Mesenchymal stem cell (in vitro differentiated cells and primary cell): ENCODE measurements around the gene CXXC5.

Experiments
- DNase-seq: peaks from one replicate; pipeline ENCODE4 v3.0.0-alpha.2; 2013
- H2AFZ ChIP-seq: one replicate; pipeline ENCODE4 v1.6.1; 2013; ENCODE audit warnings: low read depth, mild to moderate bottlenecking, control low read depth, inconsistent platforms, low read length, moderate library complexity
- H2AK5ac ChIP-seq: 2 replicates; pipeline ENCODE4 v1.6.1; 2013; ENCODE audit warnings: low read length, moderate library complexity, mild to moderate bottlenecking, inconsistent platforms; ENCODE audit not compliant: severe bottlenecking
- H2BK120ac ChIP-seq: one replicate; pipeline ENCODE4 v1.6.1; 2013; ENCODE audit warnings: low read depth, mild to moderate bottlenecking, inconsistent platforms, low read length, moderate library complexity
- H2BK12ac ChIP-seq, 2 experiments: one replicate each; pipeline ENCODE4 v1.6.1; 2013; ENCODE audit warnings: inconsistent platforms in 2 of 2, low read length in 2 of 2, mild to moderate bottlenecking in 2 of 2, moderate library complexity in 2 of 2, control low read depth in 1 of 2
- H2BK15ac ChIP-seq: one replicate; pipeline ENCODE4 v1.6.1; 2013; ENCODE audit warnings: mild to moderate bottlenecking, low read depth, inconsistent platforms; ENCODE audit not compliant: poor library complexity, severe bottlenecking
- H2BK5ac ChIP-seq: 2 replicates; pipeline ENCODE4 v1.6.1; 2013; ENCODE audit warnings: low read depth, mild to moderate bottlenecking, low read length, control low read depth, inconsistent platforms; ENCODE audit not compliant: poor library complexity, severe bottlenecking
- H3K14ac ChIP-seq, 2 experiments: one replicate each; pipeline ENCODE4 v1.6.1; 2013; ENCODE audit warnings: inconsistent platforms in 2 of 2, low read length in 2 of 2, control low read depth in 1 of 2, mild to moderate bottlenecking in 1 of 2, moderate library complexity in 1 of 2
- H3K18ac ChIP-seq, 2 experiments: one replicate each; pipeline ENCODE4 v1.6.1; 2013; ENCODE audit warnings: inconsistent platforms in 2 of 2, low read length in 2 of 2, control low read depth in 1 of 2, low read depth in 1 of 2, mild to moderate bottlenecking in 1 of 2
- H3K23ac ChIP-seq, 2 experiments: one replicate each; pipeline ENCODE4 v1.6.1; 2013; ENCODE audit warnings: inconsistent platforms in 2 of 2, low read length in 2 of 2, mild to moderate bottlenecking in 2 of 2, moderate library complexity in 2 of 2, control low read depth in 1 of 2
- H3K27ac ChIP-seq: 2 replicates; pipeline ENCODE4 v1.5.1; 2013; ENCODE audit warnings: mild to moderate bottlenecking, moderate library complexity, low read length, control low read depth, inconsistent platforms; ENCODE audit not compliant: poor library complexity, severe bottlenecking
- H3K27me3 ChIP-seq, 2 experiments: 2 replicates each; pipeline versions ENCODE4 v1.6.1 to v1.7.0; 2013; ENCODE audit warnings: low read length in 2 of 2, mild to moderate bottlenecking in 2 of 2, moderate library complexity in 2 of 2, control low read depth in 1 of 2, inconsistent platforms in 1 of 2; ENCODE audit not compliant: control insufficient read depth in 1 of 2, insufficient read depth in 1 of 2
- H3K36me3 ChIP-seq, 2 experiments: 2 replicates each; pipeline versions ENCODE4 v1.6.1 to v1.7.0; 2013; ENCODE audit warnings: low read length in 2 of 2, control low read depth in 1 of 2, inconsistent platforms in 1 of 2, low read depth in 1 of 2, mild to moderate bottlenecking in 1 of 2; ENCODE audit not compliant: insufficient read depth in 2 of 2, control insufficient read depth in 1 of 2
- H3K4ac ChIP-seq, 2 experiments: one replicate each; pipeline ENCODE4 v1.6.1; 2013; ENCODE audit warnings: inconsistent platforms in 2 of 2, low read length in 2 of 2, mild to moderate bottlenecking in 2 of 2, moderate library complexity in 2 of 2, control low read depth in 1 of 2, low read depth in 1 of 2
- H3K4me1 ChIP-seq: 2 replicates; pipeline ENCODE4 v1.6.1; 2013; ENCODE audit warnings: low read depth, low read length, control low read depth; ENCODE audit not compliant: control insufficient read depth, insufficient read depth
- H3K4me2 ChIP-seq: 2 replicates; pipeline ENCODE4 v1.6.1; 2013; ENCODE audit warnings: low read length, mild to moderate bottlenecking, inconsistent platforms; ENCODE audit not compliant: poor library complexity, severe bottlenecking
- H3K4me3 ChIP-seq, 2 experiments: 2 replicates each; pipeline versions ENCODE4 v1.5.1 to v1.7.0; 2013; ENCODE audit warnings: low read length in 2 of 2, mild to moderate bottlenecking in 2 of 2, control low read depth in 1 of 2, low read depth in 1 of 2; ENCODE audit not compliant: insufficient read depth in 1 of 2
- H3K79me1 ChIP-seq: replicated peaks from 2 replicates; pipeline ENCODE4 v1.6.1; 2013; ENCODE audit warnings: mild to moderate bottlenecking, control low read depth, low read length, inconsistent platforms; ENCODE audit not compliant: poor library complexity, severe bottlenecking
- H3K9ac ChIP-seq: 2 replicates; pipeline ENCODE4 v1.7.0; 2013; ENCODE audit warnings: mild to moderate bottlenecking, low read length, moderate library complexity
- H3K9me3 ChIP-seq: 2 replicates; pipeline ENCODE4 v1.7.0; 2013; ENCODE audit warnings: mild to moderate bottlenecking, low read length; ENCODE audit not compliant: control insufficient read depth
- H4K8ac ChIP-seq: one replicate; pipeline ENCODE4 v1.6.1; 2013; ENCODE audit warnings: inconsistent platforms, mild to moderate bottlenecking, low read length, moderate library complexity
- H4K91ac ChIP-seq: one replicate; pipeline ENCODE4 v1.6.1; 2013; ENCODE audit warnings: mild to moderate bottlenecking, low read length, inconsistent platforms
- WGBS: methylation state at CpG from one replicate; pipeline ENCODE4 v1.1.7; 2013; ENCODE audit warnings: mixed read lengths; 5-methylcytosine and 5-hydroxymethylcytosine counted together

The CXXC5 gene

GRCh38 chr5:139634028-139634325 is 14.2 kb upstream of the CXXC5 start:
- Histone ChIP-seq H4K8ac (no peak overlapping the region), H3K14ac (no peak overlapping the region), H3K4me2 (no peak overlapping the region), H2BK120ac (no peak overlapping the region), H3K4me3 (no peak overlapping the region), H2AK5ac (no peak overlapping the region), H2AFZ (no peak overlapping the region), H3K4ac (no peak overlapping the region), H3K27ac (no peak overlapping the region), H3K9me3 (no peaks in the 10 kb centered on the region), H4K91ac (no peak overlapping the region), H3K27me3 (no peaks in the 10 kb centered on the region), H3K9ac (no peak overlapping the region), H2BK12ac (no peak overlapping the region), H3K79me1 (peaks cover 14% of the 10 kb centered on the region), H3K4me1 (peaks cover 39% of the 10 kb centered on the region), H2BK5ac (no peak overlapping the region), H3K36me3 (peaks cover 8 to 28% of the 10 kb centered on the region in 2 experiments), H3K18ac (no peak overlapping the region), H3K23ac (no peak overlapping the region), H2BK15ac (no peak overlapping the region)
- 99% methylated on average over 2 of the region's 2 CpGs for WGBS
- DNase-seq: no peak

GRCh38 chr5:139634541-139634940 is 13.6 kb upstream of the CXXC5 start:
- Histone ChIP-seq H3K4me1 (peaks cover 43% of the 10 kb centered on the region), H3K14ac (no peak overlapping the region), H3K4ac (peak overlapping the region in 1 of 2 experiments; percentile 2), H2BK12ac (no peak overlapping the region), H3K18ac (no peak overlapping the region), H3K9me3 (no peaks in the 10 kb centered on the region), H3K79me1 (peaks cover 14% of the 10 kb centered on the region), H2AFZ (no peak overlapping the region), H4K91ac (no peak overlapping the region), H3K4me2 (no peak overlapping the region), H2AK5ac (peak overlapping the region; percentile 45), H3K4me3 (no peak overlapping the region), H4K8ac (no peak overlapping the region), H3K9ac (peak overlapping the region; percentile 15), H2BK120ac (no peak overlapping the region), H3K23ac (no peak overlapping the region), H3K27ac (no peak overlapping the region), H3K27me3 (no peaks in the 10 kb centered on the region), H2BK5ac (no peak overlapping the region), H3K36me3 (peaks cover 8 to 23% of the 10 kb centered on the region in 2 experiments), H2BK15ac (no peak overlapping the region)
- no peak for DNase-seq
- WGBS: 68% methylated on average over 3 of the region's 3 CpGs

- peak overlapping the region in 1 of 2 experiments; percentile 81 for H3K14ac ChIP-seq
- H2BK5ac ChIP-seq: no peak overlapping the region
- peak overlapping the region; percentile 80 for H4K91ac ChIP-seq
- H3K9ac ChIP-seq: peak overlapping the region; percentile 15
- H2AFZ ChIP-seq: no peak overlapping the region
- peak overlapping the region; percentile 50 for H3K27ac ChIP-seq
- peak overlapping the region; percentile 59 for H4K8ac ChIP-seq
- peak overlapping the region in 1 of 2 experiments; percentile 6 for H3K23ac ChIP-seq
- 80% methylated on average over 1 of the region's 1 CpG for WGBS
- H3K4me1 ChIP-seq: peaks cover 50% of the 10 kb centered on the region
- peak overlapping the region; percentile 81 to 82 for H3K18ac ChIP-seq
- peaks cover 8 to 17% of the 10 kb centered on the region in 2 experiments for H3K36me3 ChIP-seq
- H3K4me2 ChIP-seq: no peak overlapping the region
- no peak overlapping the region for H3K4me3 ChIP-seq
- peaks cover 13% of the 10 kb centered on the region for H3K79me1 ChIP-seq
- no peak for DNase-seq
- H2BK120ac ChIP-seq: peak overlapping the region; percentile 39
- peak overlapping the region; percentile 73 for H2AK5ac ChIP-seq
- no peaks in the 10 kb centered on the region for H3K27me3 ChIP-seq
- H3K4ac ChIP-seq: peak overlapping the region; percentile 55 to 74
- H2BK15ac ChIP-seq: peak overlapping the region; percentile 26
- H2BK12ac ChIP-seq: peak overlapping the region; percentile 49 to 99
- no peaks in the 10 kb centered on the region for H3K9me3 ChIP-seq
These were observed 13.0 kb upstream of the CXXC5 start for GRCh38 chr5:139635191-139635590.

GRCh38 chr5:139635606-139636206 is 12.4 kb upstream of the CXXC5 start:
- Histone ChIP-seq H3K27ac (peak overlapping the region; percentile 55), H2BK120ac (peak overlapping the region; percentile 39), H3K4me2 (no peak overlapping the region), H3K9ac (peak overlapping the region; percentile 58), H3K9me3 (no peaks in the 10 kb centered on the region), H2AK5ac (peak overlapping the region; percentile 73), H4K8ac (peak overlapping the region; percentile 59), H4K91ac (peak overlapping the region; percentile 80), H2BK12ac (peak overlapping the region; percentile 49 to 99), H3K79me1 (peaks cover 13% of the 10 kb centered on the region), H3K4ac (peak overlapping the region in 1 of 2 experiments; percentile 79), H3K4me3 (no peak overlapping the region), H3K14ac (peak overlapping the region in 1 of 2 experiments; percentile 81), H2BK15ac (no peak overlapping the region), H3K18ac (peak overlapping the region; percentile 81 to 82), H2AFZ (no peak overlapping the region), H3K27me3 (no peaks in the 10 kb centered on the region), H3K23ac (peak overlapping the region in 1 of 2 experiments; percentile 6), H3K4me1 (peaks cover 54% of the 10 kb centered on the region), H3K36me3 (peaks cover 8 to 14% of the 10 kb centered on the region in 2 experiments), H2BK5ac (no peak overlapping the region)
- peak; percentile 95 for DNase-seq
